Adrenal gland (tissue), 5 donors: ENCODE results near the gene CHD3.

Experiments used
- POLR2A ChIP-seq, 2 donors: fragments of 450-650 bp; IDR thresholded peaks; one replicate each; pipeline ENCODE4 v1.6.1; 2017; ENCODE audit warnings: antibody characterized with exemption in 2 of 2, mild to moderate bottlenecking in 2 of 2, moderate library complexity in 1 of 2
- TF ChIP-seq, protein P1 (sequence below), 6 experiments: fragments of 450-650 bp in 4 of 6; fragments of 200-600 bp in 2 of 6; sonication (generic) in 1 of 6; IDR thresholded peaks; 1 replicate in 5 of 6; 2 replicates in 1 of 6; pipeline versions ENCODE4 v1.5.1 to v1.8.0; 2016 to 2021; ENCODE audit warnings: antibody characterized with exemption in 6 of 6, mild to moderate bottlenecking in 2 of 6, moderate library complexity in 1 of 6
- donor health status: DM: no; HTN: no; CAD: no.

- TF ChIP-seq, protein P1, sequence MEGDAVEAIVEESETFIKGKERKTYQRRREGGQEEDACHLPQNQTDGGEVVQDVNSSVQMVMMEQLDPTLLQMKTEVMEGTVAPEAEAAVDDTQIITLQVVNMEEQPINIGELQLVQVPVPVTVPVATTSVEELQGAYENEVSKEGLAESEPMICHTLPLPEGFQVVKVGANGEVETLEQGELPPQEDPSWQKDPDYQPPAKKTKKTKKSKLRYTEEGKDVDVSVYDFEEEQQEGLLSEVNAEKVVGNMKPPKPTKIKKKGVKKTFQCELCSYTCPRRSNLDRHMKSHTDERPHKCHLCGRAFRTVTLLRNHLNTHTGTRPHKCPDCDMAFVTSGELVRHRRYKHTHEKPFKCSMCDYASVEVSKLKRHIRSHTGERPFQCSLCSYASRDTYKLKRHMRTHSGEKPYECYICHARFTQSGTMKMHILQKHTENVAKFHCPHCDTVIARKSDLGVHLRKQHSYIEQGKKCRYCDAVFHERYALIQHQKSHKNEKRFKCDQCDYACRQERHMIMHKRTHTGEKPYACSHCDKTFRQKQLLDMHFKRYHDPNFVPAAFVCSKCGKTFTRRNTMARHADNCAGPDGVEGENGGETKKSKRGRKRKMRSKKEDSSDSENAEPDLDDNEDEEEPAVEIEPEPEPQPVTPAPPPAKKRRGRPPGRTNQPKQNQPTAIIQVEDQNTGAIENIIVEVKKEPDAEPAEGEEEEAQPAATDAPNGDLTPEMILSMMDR (IDR thresholded peaks at IDR 0.05), result no peak
- TF ChIP-seq POLR2A (IDR thresholded peaks at IDR 0.05), result no peak
Observed at GRCh38 chr17:7915179-7915610, 26.6 kb downstream of the CHD3 start.
